Measurements from ENCODE around the gene SNX27. TPM values are rescaled to one million over a fixed set of nuclear protein-coding genes. Genes with fewer than 3 reads are reported as not detected.

SNX27 gene
- total and polyA plus RNA-seq, 2 donors (not counting 1 experiment from before 2014, with no cell fraction given) = 13.5 to 45.6 TPM

GRCh38 chr1:151606384-151606783, 5.5 kb upstream of the SNX27 start:
- TF ChIP-seq CTCF (IDR thresholded peaks at IDR 0.05) (no peak), EZH2 (IDR thresholded peaks at IDR 0.05; ENCODE audit: borderline replicate concordance, insufficient read depth, low read depth, low read length, poor library complexity, severe bottlenecking) (no peak)
- POLR2A ChIA-PET = interaction anchor here (0.5 to 0.7 kb wide), 2 partner anchors 254 to 292 kb away, joined by 5 read pairs; no protein-coding TSS in a partner anchor
- ATAC-seq (ENCODE audit: low read depth) = no peak
- intact Hi-C loops (cut with micrococcal nuclease) = no loop called here
- H3K4me1 Mint-ChIP-seq = no peaks in the 10 kb centered on the region
- H3K4me2 ChIP-seq (replicated peaks; ENCODE audit: low read depth, low read length, poor library complexity, severe bottlenecking) = no peak overlapping the region
- DNase-seq = no peak
- H3K27ac ChIP-seq (ENCODE audit: low read length in 2 of 2) = no peak overlapping the region
- H3K27me3 Mint-ChIP-seq = peaks cover 32% of the 10 kb centered on the region
- H3K79me2 ChIP-seq (ENCODE audit: control insufficient read depth, insufficient read depth, low read length) = no peaks in the 10 kb centered on the region
- no peaks in the 10 kb centered on the region for H3K36me3 ChIP-seq (replicated peaks in 1 of 2; ENCODE audit: control extremely low read depth in 1 of 2, control insufficient read depth in 1 of 2, extremely low read depth in 1 of 2, insufficient read depth in 2 of 2, low read length in 1 of 2)
- peaks cover 0 to 2% of the 10 kb centered on the region in 2 donors for H3K4me1 ChIP-seq (ENCODE audit: control insufficient read depth in 2 of 2, insufficient read depth in 2 of 2, low read length in 2 of 2)
- no peaks in the 10 kb centered on the region for H3K9me3 Mint-ChIP-seq (ENCODE audit: insufficient read depth)
- no peaks in the 10 kb centered on the region for H4K20me1 ChIP-seq (ENCODE audit: control insufficient read depth, insufficient read depth, low read length, poor library complexity, severe bottlenecking)
- no peaks in the 10 kb centered on the region for H3K9me3 ChIP-seq (ENCODE audit: control extremely low read depth in 1 of 3, control insufficient read depth in 2 of 3, insufficient read depth in 1 of 3, low read length in 2 of 3)
- no peak overlapping the region for H2AFZ ChIP-seq (ENCODE audit: insufficient read depth, low read depth, low read length, poor library complexity, severe bottlenecking)
- no peak overlapping the region for H3K27ac Mint-ChIP-seq
- no peak overlapping the region for H3K9ac ChIP-seq (ENCODE audit: low read length)
- H3K4me3 Mint-ChIP-seq = no peak overlapping the region
- H3K4me3 ChIP-seq (ENCODE audit: control extremely low read depth in 1 of 5, extremely low read depth in 1 of 5, insufficient read depth in 1 of 5, low read depth in 2 of 5, low read length in 4 of 5) = no peak overlapping the region
- H3K27me3 ChIP-seq (replicated peaks in 1 of 4; ENCODE audit: control extremely low read depth in 1 of 4, control insufficient read depth in 3 of 4, insufficient read depth in 4 of 4, low read length in 3 of 4) = peaks cover 0 to 5% (median 1%) of the 10 kb centered on the region in 4 experiments
- CTCF ChIA-PET = interaction anchor here (1.0 to 1.5 kb wide), 2 partner anchors 10 to 13 kb away, joined by 3 to 5 read pairs; no protein-coding TSS in a partner anchor

- TF ChIP-seq EZH2 (IDR thresholded peaks at IDR 0.05; ENCODE audit: borderline replicate concordance, insufficient read depth, low read depth, low read length, poor library complexity, severe bottlenecking) = no peak
- no peak for TF ChIP-seq CTCF (IDR thresholded peaks at IDR 0.05)
- no peak for DNase-seq
- Histone ChIP-seq H4K20me1 (ENCODE audit: control insufficient read depth, insufficient read depth, low read length, poor library complexity, severe bottlenecking) (no peaks in the 10 kb centered on the region), H3K27me3 (replicated peaks in 1 of 4; ENCODE audit: control extremely low read depth in 1 of 4, control insufficient read depth in 3 of 4, insufficient read depth in 4 of 4, low read length in 3 of 4) (peaks cover 0 to 5% (median 1%) of the 10 kb centered on the region in 4 experiments), H3K79me2 (ENCODE audit: control insufficient read depth, insufficient read depth, low read length) (peaks cover 1% of the 10 kb centered on the region), H2AFZ (ENCODE audit: insufficient read depth, low read depth, low read length, poor library complexity, severe bottlenecking) (no peak overlapping the region), H3K9ac (ENCODE audit: low read length) (no peak overlapping the region), H3K27ac (ENCODE audit: low read length in 2 of 2) (no peak overlapping the region), H3K36me3 (replicated peaks in 1 of 2; ENCODE audit: control extremely low read depth in 1 of 2, control insufficient read depth in 1 of 2, extremely low read depth in 1 of 2, insufficient read depth in 2 of 2, low read length in 1 of 2) (no peaks in the 10 kb centered on the region), H3K9me3 (ENCODE audit: control extremely low read depth in 1 of 3, control insufficient read depth in 2 of 3, insufficient read depth in 1 of 3, low read length in 2 of 3) (no peaks in the 10 kb centered on the region), H3K4me2 (replicated peaks; ENCODE audit: low read depth, low read length, poor library complexity, severe bottlenecking) (no peak overlapping the region), H3K4me3 (ENCODE audit: control extremely low read depth in 1 of 5, extremely low read depth in 1 of 5, insufficient read depth in 1 of 5, low read depth in 2 of 5, low read length in 4 of 5) (no peak overlapping the region), H3K4me1 (ENCODE audit: control insufficient read depth in 2 of 2, insufficient read depth in 2 of 2, low read length in 2 of 2) (peaks cover 0 to 5% of the 10 kb centered on the region in 2 donors)
- no peak for ATAC-seq (ENCODE audit: low read depth)
- 100% methylated on average over 2 of the region's 3 CpGs for WGBS (ENCODE audit: insufficient coverage)
- H3K27ac Mint-ChIP-seq = no peak overlapping the region
- no peak overlapping the region for H3K4me3 Mint-ChIP-seq
- peaks cover 4% of the 10 kb centered on the region for H3K4me1 Mint-ChIP-seq
- intact Hi-C loops (cut with micrococcal nuclease) = no loop called here
- ChIA-PET CTCF (interaction anchor here (1.0 kb wide), 1 partner anchor 13 kb away, joined by 3 read pairs; no protein-coding TSS in a partner anchor), POLR2A (interaction anchor here (0.5 kb wide), 1 partner anchor 254 kb away, joined by 5 read pairs; no protein-coding TSS in a partner anchor)
- H3K27me3 Mint-ChIP-seq = peaks cover 32% of the 10 kb centered on the region
- no peaks in the 10 kb centered on the region for H3K9me3 Mint-ChIP-seq (ENCODE audit: insufficient read depth)
These were observed 5.0 kb upstream of the SNX27 start for GRCh38 chr1:151606857-151607256.

All from B cell (primary cell).